Head of caudate nucleus (tissue), 42 donors: ENCODE results near the gene ACSF2.
"Not testable (repeated sequence)": the region's sequence is repeated elsewhere in the genome, so short reads cannot be mapped to it uniquely, and the experiment has no call there.

Experiments used
- DNase-seq, 42 donors: peaks; one replicate each; pipeline versions ENCODE4 v3.0.0 to v3.0.0-alpha.2; 2020 to 2021; ENCODE audit warnings: mixed read lengths in 7 of 42
- intact Hi-C: fragments of 100-400 bp; cut with DNase I; formaldehyde crosslinking; loops from one replicate; pipeline ENCODE4 v1.15.0; 2022

ACSF2 gene

GRCh38 chr17:50471009-50471905 is 45.2 kb downstream of the ACSF2 start:
- intact Hi-C loops = no loop called here
- DNase-seq = peak in 1 of 42 donors; percentile 23

- intact Hi-C loops = no loop called here
- DNase-seq = no peak
Measured at GRCh38 chr17:50472286-50472685, 46.3 kb downstream of the ACSF2 start.

- intact Hi-C loops = not testable (repeated sequence)
- peak in 14 of 42 donors; percentile 28 to 71 (median 52) for DNase-seq
Measured at GRCh38 chr17:50472761-50473161, 46.7 kb downstream of the ACSF2 start.

GRCh38 chr17:50473901-50474300 is 47.9 kb downstream of the ACSF2 start:
- DNase-seq = no peak
- intact Hi-C loops = no loop called here

- no peak for DNase-seq
- intact Hi-C loops = no loop called here
Measured at GRCh38 chr17:50474523-50474922, 48.5 kb downstream of the ACSF2 start.

- peak in 1 of 42 donors; percentile 23 for DNase-seq
- intact Hi-C loops = no loop called here
Measured at GRCh38 chr17:50475362-50475761, 49.3 kb downstream of the ACSF2 start.

- DNase-seq, intact Hi-C loops: not testable (repeated sequence)
Measured at GRCh38 chr17:50475775-50476544, 49.9 kb downstream of the ACSF2 start.

GRCh38 chr17:50476545-50477315 is 50.7 kb downstream of the ACSF2 start:
- no peak for DNase-seq

GRCh38 chr17:50477976-50478375 is 52.0 kb downstream of the ACSF2 start:
- DNase-seq = no peak
- intact Hi-C loops = no loop called here

More at GRCh38 chr17:50476545-50477315, 50.7 kb downstream of the ACSF2 start:
- intact Hi-C loops = no loop called here

GRCh38 chr17:50478391-50479381 is 52.7 kb downstream of the ACSF2 start, which contains the start of gene RSAD1:
RSAD1 (plus strand) TSS chr17:50478860; CDS start chr17:50478885, 25 bp downstream.
- intact Hi-C loops = no loop called here
- DNase-seq = peak; percentile 58 to 93 (median 86)

- intact Hi-C loops = loop anchor here (5.0 kb wide), 1 partner anchor 63 kb away; no protein-coding TSS in a partner anchor
- peak in 40 of 42 donors; percentile 26 to 79 (median 58) for DNase-seq
Measured at GRCh38 chr17:50479522-50480141, 53.6 kb downstream of the ACSF2 start.

GRCh38 chr17:50480142-50480764 is 54.2 kb downstream of the ACSF2 start:
- DNase-seq = no peak
- intact Hi-C loops = loop anchor here (5.0 kb wide), 1 partner anchor 62 kb away; no protein-coding TSS in a partner anchor

- intact Hi-C loops = loop anchor here (5.0 kb wide), 1 partner anchor 61 kb away; no protein-coding TSS in a partner anchor
- no peak for DNase-seq
Measured at GRCh38 chr17:50480854-50481490, 55.0 kb downstream of the ACSF2 start.

GRCh38 chr17:50481648-50482047 is 55.6 kb downstream of the ACSF2 start:
- intact Hi-C loops = loop anchor here (5.0 kb wide), 1 partner anchor 61 kb away; no protein-coding TSS in a partner anchor
- DNase-seq = no peak

GRCh38 chr17:50482110-50482509 is 56.1 kb downstream of the ACSF2 start:
- no peak for DNase-seq
- intact Hi-C loops = loop anchor here (5.0 kb wide), 1 partner anchor 60 kb away; no protein-coding TSS in a partner anchor

GRCh38 chr17:50482516-50482915 is 56.5 kb downstream of the ACSF2 start:
- intact Hi-C loops = loop anchor here (5.0 kb wide), 1 partner anchor 60 kb away; no protein-coding TSS in a partner anchor
- DNase-seq = peak; percentile 70 to 97 (median 90)
